ENCODE results near the gene TMEM196.

- no peak for TF ChIP-seq EZH2 (optimal IDR thresholded peaks at IDR 0.05; ENCODE audit: low read depth, low read length)
- TF ChIP-seq, protein P1, sequence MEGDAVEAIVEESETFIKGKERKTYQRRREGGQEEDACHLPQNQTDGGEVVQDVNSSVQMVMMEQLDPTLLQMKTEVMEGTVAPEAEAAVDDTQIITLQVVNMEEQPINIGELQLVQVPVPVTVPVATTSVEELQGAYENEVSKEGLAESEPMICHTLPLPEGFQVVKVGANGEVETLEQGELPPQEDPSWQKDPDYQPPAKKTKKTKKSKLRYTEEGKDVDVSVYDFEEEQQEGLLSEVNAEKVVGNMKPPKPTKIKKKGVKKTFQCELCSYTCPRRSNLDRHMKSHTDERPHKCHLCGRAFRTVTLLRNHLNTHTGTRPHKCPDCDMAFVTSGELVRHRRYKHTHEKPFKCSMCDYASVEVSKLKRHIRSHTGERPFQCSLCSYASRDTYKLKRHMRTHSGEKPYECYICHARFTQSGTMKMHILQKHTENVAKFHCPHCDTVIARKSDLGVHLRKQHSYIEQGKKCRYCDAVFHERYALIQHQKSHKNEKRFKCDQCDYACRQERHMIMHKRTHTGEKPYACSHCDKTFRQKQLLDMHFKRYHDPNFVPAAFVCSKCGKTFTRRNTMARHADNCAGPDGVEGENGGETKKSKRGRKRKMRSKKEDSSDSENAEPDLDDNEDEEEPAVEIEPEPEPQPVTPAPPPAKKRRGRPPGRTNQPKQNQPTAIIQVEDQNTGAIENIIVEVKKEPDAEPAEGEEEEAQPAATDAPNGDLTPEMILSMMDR (IDR thresholded peaks at IDR 0.05; ENCODE audit: low read length): no peak
- TF ChIP-seq EZH2phosphoT487 (IDR thresholded peaks at IDR 0.05; ENCODE audit: low read length): no peak
These were observed 23.8 kb downstream of the TMEM196 start for GRCh38 chr7:19749658-19750057.

Measured in MM.1S (cell line).